A549 (cell line): ENCODE results near the gene MAGED4. TPM values are rescaled to one million over a fixed set of nuclear protein-coding genes. Genes with fewer than 3 reads are reported as not detected.

Experiments used
- ATAC-seq, 2 experiments: fragments of 200-7000 bp in 1 of 2; fragments of >200 bp in 1 of 2; cut with Nextera tagmentation in 1 of 2; cut with Tn5 transposase in 1 of 2; 3 replicates each; pipeline versions ENCODE4 v1.8.0 to v1.9.1; 2018 to 2020; ENCODE audit warnings: mild to moderate bottlenecking in 1 of 2, moderate library complexity in 1 of 2
- CTCF ChIA-PET: fragments of 300-600 bp; sonication (Branson Sonifier 250); formaldehyde crosslinking; extraction: SDS; loops from one replicate; lab custom pipeline; 2021; ENCODE audit warnings: antibody characterized with exemption, inconsistent platforms; lab: Yijun Ruan, JAX
- POLR2A ChIA-PET: fragments of 350-600 bp; formaldehyde crosslinking; extraction: SDS; loops from one replicate; lab custom pipeline; 2021; ENCODE audit warnings: antibody characterized with exemption, inconsistent platforms; lab: Yijun Ruan, JAX
- DNase-seq, 2 experiments: peaks; one replicate each; pipeline versions ENCODE4 v3.0.0 to v3.0.0-alpha.2; 2011 to 2016; ENCODE audit warnings: low read depth in 1 of 2, low spot score in 1 of 2
- FAIRE-seq: peaks from 2 replicates; lab custom pipeline; 2011; peaks lifted over from hg19 to GRCh38; lab: Jason Lieb, UNC
- H3K27ac ChIP-seq, 2 experiments: fragments of >200 bp; sonication (Bioruptor Twin); formaldehyde crosslinking; 3 replicates each; pipeline ENCODE4 v1.5.1; 2016 to 2017
- H3K4me1 ChIP-seq: fragments of >200 bp; sonication (Bioruptor Twin); formaldehyde crosslinking; 3 replicates; pipeline ENCODE4 v1.6.1; 2016
- H3K4me2 ChIP-seq: fragments of >200 bp; sonication (Bioruptor Twin); formaldehyde crosslinking; 3 replicates; pipeline ENCODE4 v1.6.1; 2016
- H3K4me3 ChIP-seq: fragments of >200 bp; sonication (Bioruptor Twin); formaldehyde crosslinking; 3 replicates; pipeline ENCODE4 v1.5.1; 2016
- H3K9me3 ChIP-seq: fragments of >200 bp; sonication (Bioruptor Twin); formaldehyde crosslinking; 3 replicates; pipeline ENCODE4 v1.6.1; 2016
- BCL3 ChIP-seq: fragments of >200 bp; sonication (Bioruptor Twin); formaldehyde crosslinking; IDR thresholded peaks from 3 replicates; pipeline ENCODE4 v1.6.1; 2016
- BHLHE40 ChIP-seq: IDR thresholded peaks from 2 replicates; pipeline ENCODE4 v1.6.1; 2012; ENCODE audit warnings: low read depth, low read length, inconsistent platforms
- CBX2 ChIP-seq: fragments of 200-600 bp; sonication (generic); IDR thresholded peaks from 2 replicates; pipeline ENCODE4 v1.6.1; 2016; ENCODE audit warnings: low read depth, mild to moderate bottlenecking, borderline replicate concordance
- CEBPB ChIP-seq, 2 experiments: fragments of >200 bp in 1 of 2; sonication (Bioruptor Twin) in 1 of 2; formaldehyde crosslinking in 1 of 2; IDR thresholded peaks; 2 replicates each; pipeline ENCODE4 v1.6.1; 2012 to 2016
- CHD4 ChIP-seq: fragments of 200-600 bp; sonication (generic); IDR thresholded peaks from 2 replicates; pipeline ENCODE4 v1.6.1; 2016; ENCODE audit warnings: antibody characterized with exemption, mild to moderate bottlenecking, borderline replicate concordance
- CTCF ChIP-seq: fragments of >200 bp; sonication (Bioruptor Twin); formaldehyde crosslinking; IDR thresholded peaks from 3 replicates; pipeline ENCODE4 v1.5.1; 2016
- EHF ChIP-seq: fragments of 250-450 bp; sonication (Bioruptor Pico); IDR thresholded peaks from 2 replicates; pipeline ENCODE4 v1.5.0; 2020; ENCODE audit warnings: mild to moderate bottlenecking
- ELK1 ChIP-seq: fragments of 150-350 bp; IDR thresholded peaks from 2 replicates; pipeline ENCODE4 v1.6.1; 2014; ENCODE audit warnings: low read depth, mild to moderate bottlenecking, low read length
- HDAC2 ChIP-seq: fragments of 200-600 bp; sonication (generic); IDR thresholded peaks from 2 replicates; pipeline ENCODE4 v1.6.1; 2016
- HES2 ChIP-seq: fragments of >200 bp; sonication (Bioruptor Twin); formaldehyde crosslinking; IDR thresholded peaks from 2 replicates; pipeline ENCODE4 v1.6.1; 2016
- HEYL ChIP-seq: fragments of 250-450 bp; sonication (Bioruptor Pico); IDR thresholded peaks from 2 replicates; pipeline ENCODE4 v1.8.0; 2021; ENCODE audit warnings: mild to moderate bottlenecking, moderate library complexity
- HMGXB4 ChIP-seq: fragments of 250-450 bp; sonication (Bioruptor Pico); IDR thresholded peaks from 2 replicates; pipeline ENCODE4 v1.5.0; 2021; ENCODE audit warnings: mild to moderate bottlenecking, moderate library complexity, borderline replicate concordance
- HOXB13 ChIP-seq: fragments of 250-450 bp; sonication (Bioruptor Pico); IDR thresholded peaks from 2 replicates; pipeline ENCODE4 v1.5.0; 2020; ENCODE audit warnings: low read depth, mild to moderate bottlenecking, moderate library complexity
- JUN ChIP-seq, 2 experiments: fragments of >200 bp; sonication (Bioruptor Twin); formaldehyde crosslinking; IDR thresholded peaks; 2 replicates in 1 of 2; 3 replicates in 1 of 2; pipeline ENCODE4 v1.6.1; 2016 to 2017
- MYC ChIP-seq: IDR thresholded peaks from 2 replicates; pipeline ENCODE4 v1.6.1; 2012; ENCODE audit warnings: mild to moderate bottlenecking, inconsistent platforms, low read length, improper control_type of control experiment, borderline replicate concordance
- NFE2L2 ChIP-seq: fragments of 150-350 bp; conservative IDR thresholded peaks from 2 replicates; pipeline ENCODE4 v1.6.1; 2014; ENCODE audit warnings: low read length
- NR3C1 ChIP-seq: fragments of >200 bp; sonication (Bioruptor Twin); formaldehyde crosslinking; IDR thresholded peaks from 3 replicates; pipeline ENCODE4 v1.6.1; 2017
- PBX3 ChIP-seq: IDR thresholded peaks from 2 replicates; pipeline ENCODE4 v1.6.1; 2012
- PHF8 ChIP-seq: fragments of 200-600 bp; sonication (generic); IDR thresholded peaks from 2 replicates; pipeline ENCODE4 v1.6.1; 2016; ENCODE audit warnings: low read depth, mild to moderate bottlenecking, antibody characterized with exemption, moderate library complexity, borderline replicate concordance
- POLR2AphosphoS2 ChIP-seq: conservative IDR thresholded peaks from 2 replicates; pipeline ENCODE4 v1.6.1; 2012; ENCODE audit warnings: low read length, improper control_type of control experiment, inconsistent platforms
- RAD21 ChIP-seq, 2 experiments: fragments of >200 bp in 1 of 2; sonication (Bioruptor Twin) in 1 of 2; formaldehyde crosslinking in 1 of 2; IDR thresholded peaks in 1 of 2; conservative IDR thresholded peaks in 1 of 2; 2 replicates in 1 of 2; 3 replicates in 1 of 2; pipeline ENCODE4 v1.6.1; 2012 to 2018; ENCODE audit warnings: inconsistent platforms in 1 of 2
- RCOR1 ChIP-seq: fragments of 150-350 bp; IDR thresholded peaks from 2 replicates; pipeline ENCODE4 v1.6.1; 2014; ENCODE audit warnings: antibody characterized with exemption, low read length, low read depth
- RNF2 ChIP-seq: fragments of 200-600 bp; sonication (generic); IDR thresholded peaks from 2 replicates; pipeline ENCODE4 v1.6.1; 2016; ENCODE audit warnings: low read depth, mild to moderate bottlenecking, antibody characterized with exemption, moderate library complexity, borderline replicate concordance
- TP53 ChIP-seq: fragments of 250-450 bp; sonication (Bioruptor Pico); IDR thresholded peaks from 2 replicates; pipeline ENCODE4 v1.5.0; 2021; ENCODE audit warnings: mild to moderate bottlenecking, moderate library complexity
- ZFP36 ChIP-seq: fragments of 450-650 bp; IDR thresholded peaks from 2 replicates; pipeline ENCODE4 v1.6.1; 2014; ENCODE audit warnings: borderline replicate concordance; ENCODE audit not compliant: partially characterized antibody
- ZSCAN20 ChIP-seq: fragments of 250-450 bp; sonication (Bioruptor Pico); IDR thresholded peaks from 2 replicates; pipeline ENCODE4 v1.8.0; 2022; ENCODE audit warnings: mild to moderate bottlenecking, moderate library complexity
- WGBS: methylation state at CpG from one replicate; pipeline ENCODE4 v1.1.6; 2017; ENCODE audit errors: missing lambda C conversion rate; 5-methylcytosine and 5-hydroxymethylcytosine counted together
- polyA plus RNA-seq, 4 experiments: library from polyadenylated mRNA; depleted of rRNA in 3 of 4; stranded (reverse); fragments of >200 nt; fragmentation: RNase III in 1 of 4; extraction: RNeasy Plus Mini Kit Qiagen cat#74134 plus additional on column Dnase treatment in 1 of 4; gene quantifications; 2 replicates in 3 of 4; 3 replicates in 1 of 4; pipeline ENCODE4 v1.2.3, GENCODE V29; 2011 to 2017

The MAGED4 gene
- polyA plus RNA-seq, 2 of the 4 experiments (the other 2 are of a cell fraction), result 6.0 to 11.6 TPM

- no peak for ATAC-seq
- TF ChIP-seq CEBPB (IDR thresholded peaks at IDR 0.05) (no peak), HMGXB4 (CRISPR knock-in tag) (no peak), CBX2 (no peak), RAD21 (conservative IDR thresholded peaks at IDR 0.05 in 1 of 2, IDR thresholded peaks at IDR 0.05 in 1 of 2) (no peak), HDAC2 (no peak), PBX3 (no peak), ZFP36 (no peak), EHF (CRISPR knock-in tag) (no peak), HOXB13 (CRISPR knock-in tag) (no peak), ZSCAN20 (CRISPR knock-in tag) (no peak), BHLHE40 (no peak), CHD4 (no peak), RCOR1 (no peak), RNF2 (no peak), NR3C1 (no peak), ELK1 (no peak), TP53 (CRISPR knock-in tag) (no peak), POLR2AphosphoS2 (no peak), PHF8 (no peak), HES2 (no peak)
- ChIA-PET CTCF (no interaction called here), POLR2A (no interaction called here)
- no peak for FAIRE-seq
- Histone ChIP-seq H3K4me2 (no peak overlapping the region), H3K4me3 (no peak overlapping the region), H3K4me1 (no peaks in the 10 kb centered on the region), H3K27ac (no peak overlapping the region), H3K9me3 (no peaks in the 10 kb centered on the region)
- DNase-seq, result no peak
- 11% methylated on average over 1 of the region's 3 CpGs for WGBS
These were observed 31.9 kb downstream of the MAGED4 start for GRCh38 chrX:52216541-52216940.

- no CpG with 5 or more reads among the region's 2 CpGs for WGBS
- no peak overlapping the region for H3K4me2 ChIP-seq
- ATAC-seq, result no peak
- H3K9me3 ChIP-seq, result no peaks in the 10 kb centered on the region
- DNase-seq, result no peak
- POLR2A ChIA-PET, result no interaction called here
- CTCF ChIA-PET, result no interaction called here
- H3K4me3 ChIP-seq, result no peak overlapping the region
- no peak for FAIRE-seq
- H3K27ac ChIP-seq, result no peak overlapping the region
- no peaks in the 10 kb centered on the region for H3K4me1 ChIP-seq
- TF ChIP-seq ELK1, result no peak
- TF ChIP-seq HES2, result no peak
- TF ChIP-seq BCL3, result no peak
- no peak for TF ChIP-seq NFE2L2
- no peak for TF ChIP-seq NR3C1
- no peak for TF ChIP-seq JUN (IDR thresholded peaks at IDR 0.05)
- TF ChIP-seq CTCF, result no peak
- no peak for TF ChIP-seq MYC
- TF ChIP-seq HEYL (CRISPR knock-in tag), result no peak
- no peak for TF ChIP-seq HMGXB4 (CRISPR knock-in tag)
These were observed 32.9 kb downstream of the MAGED4 start for GRCh38 chrX:52217494-52218160.
